Sigmoid colon (tissue), 7 donors: ENCODE data around the gene PIH1D2. TPM values are rescaled to one million over a fixed set of nuclear protein-coding genes. Genes with fewer than 3 reads are reported as not detected.

Experiments
- DNase-seq: peaks from one replicate; pipeline ENCODE4 v3.0.0-alpha.2; 2019
- H3K27ac ChIP-seq, 4 donors: fragments of 200-600 bp; sonication (generic); one replicate each; pipeline ENCODE4 v1.5.1; 2016 to 2019; ENCODE audit warnings: mild to moderate bottlenecking in 1 of 4
- H3K27me3 ChIP-seq, 3 donors: fragments of 200-600 bp; sonication (generic); one replicate each; pipeline ENCODE4 v1.5.1; 2019; ENCODE audit warnings: mild to moderate bottlenecking in 1 of 3
- H3K36me3 ChIP-seq, 4 donors: fragments of 200-600 bp; sonication (generic); one replicate each; pipeline ENCODE4 v1.5.1; 2016 to 2019
- H3K4me1 ChIP-seq, 4 donors: fragments of 200-600 bp; sonication (generic); one replicate each; pipeline ENCODE4 v1.5.1; 2017 to 2019
- H3K4me3 ChIP-seq, 4 donors: fragments of 200-600 bp; sonication (generic); one replicate each; pipeline ENCODE4 v1.5.1; 2017 to 2019; ENCODE audit warnings: mild to moderate bottlenecking in 2 of 4, moderate library complexity in 1 of 4
- H3K9me3 ChIP-seq, 4 donors: fragments of 200-600 bp in 3 of 4; sonication (generic) in 3 of 4; one replicate each; pipeline versions ENCODE4 v1.5.1 to v1.6.1; 2013 to 2019
- CTCF ChIP-seq, 4 experiments: fragments of 450-650 bp in 3 of 4; fragments of 200-600 bp in 1 of 4; IDR thresholded peaks; one replicate each; pipeline ENCODE4 v1.5.1; 2016 to 2019; ENCODE audit warnings: antibody characterized with exemption in 4 of 4, mild to moderate bottlenecking in 3 of 4, moderate library complexity in 2 of 4
- EP300 ChIP-seq, 4 donors: sonication (generic); formaldehyde crosslinking; IDR thresholded peaks; one replicate each; pipeline ENCODE4 v1.6.1; 2017; ENCODE audit warnings: antibody characterized with exemption in 4 of 4
- POLR2A ChIP-seq, 2 donors: fragments of 450-650 bp; IDR thresholded peaks; one replicate each; pipeline ENCODE4 v1.6.1; 2016; ENCODE audit warnings: antibody characterized with exemption in 2 of 2, mild to moderate bottlenecking in 2 of 2, moderate library complexity in 2 of 2
- POLR2AphosphoS5 ChIP-seq, 4 donors: sonication (generic); formaldehyde crosslinking; IDR thresholded peaks; one replicate each; pipeline ENCODE4 v1.6.1; 2017; ENCODE audit warnings: antibody characterized with exemption in 4 of 4
- WGBS, 2 donors: extraction: QIAGEN DNeasy Blood & Tissue Kit; methylation state at CpG; one replicate each; pipeline ENCODE4 v1.1.7; 2013; 5-methylcytosine and 5-hydroxymethylcytosine counted together
- intact Hi-C: fragments of 100-400 bp; cut with DNase I; formaldehyde crosslinking; loops from one replicate; pipeline ENCODE4 v1.15.1; 2023
- polyA plus RNA-seq, 3 donors: library from polyadenylated mRNA; stranded (reverse); fragments of 200-250 nt; gene quantifications; one replicate each; pipeline ENCODE4 v1.2.3, GENCODE V29; 2013
- total RNA-seq, 4 donors: library from RNA; depleted of rRNA; stranded (reverse); fragments of >200 nt; gene quantifications; one replicate each; pipeline ENCODE4 v1.1.0, GENCODE V29; 2016
- donor health status: healthy with polysubstance abuse.
- donor health status: Bipolar disorder and iron deficiency.
- donor health status: healthy.

Gene PIH1D2
- 1 to 10 TPM; 1.7 to 3.9 (median 2.8) TPM for total RNA-seq
- polyA plus RNA-seq: 1 to 10 TPM in 1 of 3 donors, under 1 TPM in 1, not detected in 1; 0.60 to 1.5 TPM

- TF ChIP-seq CTCF (IDR thresholded peaks at IDR 0.05): no peak
- TF ChIP-seq POLR2A (IDR thresholded peaks at IDR 0.05): no peak
- TF ChIP-seq POLR2AphosphoS5 (IDR thresholded peaks at IDR 0.05): peak in 3 of 4 donors; percentile 48 to 66 (median 63)
- no peak for TF ChIP-seq EP300 (IDR thresholded peaks at IDR 0.05)
- no peaks in the 10 kb centered on the region for H3K27me3 ChIP-seq
Observed at GRCh38 chr11:112073941-112074811, at the start of gene PIH1D2, which contains the start of gene NKAPD1. Gene PIH1D2 (minus strand): TSS chr11:112074017. CDS start chr11:112073174, 843 bp downstream. Gene NKAPD1 (plus strand): TSS chr11:112074299. CDS start chr11:112075575, 1,276 bp downstream.

GRCh38 chr11:112123129-112123528 lies 49.3 kb upstream of the PIH1D2 start:
- 74 to 82% methylated on average over 4 of the region's 4 CpGs for WGBS, 2 donors
- intact Hi-C loops: no loop called here

More at GRCh38 chr11:112073941-112074811, at the start of gene PIH1D2, which contains the start of gene NKAPD1:
- Histone ChIP-seq H3K36me3 (peaks cover 0 to 37% (median 9%) of the 10 kb centered on the region in 4 donors), H3K9me3 (no peaks in the 10 kb centered on the region), H3K27ac (peak within 1 kb of the TSS; percentile 86 to 88 (median 87)), H3K4me1 (peaks cover 0 to 22% (median 17%) of the 10 kb centered on the region in 4 donors), H3K4me3 (peak within 1 kb of the TSS; percentile 68 to 76 (median 72))
- WGBS, 2 donors: 0% methylated on average over 43 of the region's 43 CpGs
- peak; percentile 86 for DNase-seq
- intact Hi-C loops: no loop called here

GRCh38 chr11:112121981-112122615 lies 48.3 kb upstream of the PIH1D2 start:
- TF ChIP-seq EP300 (IDR thresholded peaks at IDR 0.05): no peak
- TF ChIP-seq POLR2A (IDR thresholded peaks at IDR 0.05): no peak
- no peak for TF ChIP-seq POLR2AphosphoS5 (IDR thresholded peaks at IDR 0.05)
- no peak for TF ChIP-seq CTCF (IDR thresholded peaks at IDR 0.05)
- Histone ChIP-seq H3K9me3 (no peaks in the 10 kb centered on the region), H3K36me3 (no peaks in the 10 kb centered on the region), H3K4me1 (peaks cover 0 to 7% (median 0%) of the 10 kb centered on the region in 4 donors), H3K27ac (no peak overlapping the region), H3K27me3 (no peaks in the 10 kb centered on the region), H3K4me3 (no peak overlapping the region)
- 94 to 96% methylated on average over 5 of the region's 5 CpGs for WGBS, 2 donors
- intact Hi-C loops: no loop called here
- DNase-seq: no peak

More at GRCh38 chr11:112123129-112123528, 49.3 kb upstream of the PIH1D2 start:
- no peak for TF ChIP-seq CTCF (IDR thresholded peaks at IDR 0.05)
- TF ChIP-seq EP300 (IDR thresholded peaks at IDR 0.05): no peak
- TF ChIP-seq POLR2AphosphoS5 (IDR thresholded peaks at IDR 0.05): no peak
- no peak for TF ChIP-seq POLR2A (IDR thresholded peaks at IDR 0.05)
- Histone ChIP-seq H3K9me3 (no peaks in the 10 kb centered on the region), H3K27ac (no peak overlapping the region), H3K4me3 (no peak overlapping the region), H3K27me3 (no peaks in the 10 kb centered on the region), H3K4me1 (peaks cover 0 to 7% (median under 1%) of the 10 kb centered on the region in 4 donors), H3K36me3 (no peaks in the 10 kb centered on the region)
- DNase-seq: no peak

GRCh38 chr11:112118176-112118575 lies 44.4 kb upstream of the PIH1D2 start:
- H3K27ac ChIP-seq: no peak overlapping the region
- TF ChIP-seq POLR2AphosphoS5 (IDR thresholded peaks at IDR 0.05): no peak
- no peak for TF ChIP-seq EP300 (IDR thresholded peaks at IDR 0.05)
- no peak for TF ChIP-seq CTCF (IDR thresholded peaks at IDR 0.05)
- no peak for TF ChIP-seq POLR2A (IDR thresholded peaks at IDR 0.05)
- no peaks in the 10 kb centered on the region for H3K36me3 ChIP-seq
- 80 to 89% methylated on average over 2 of the region's 2 CpGs for WGBS, 2 donors
- no peak overlapping the region for H3K4me3 ChIP-seq
- intact Hi-C loops: no loop called here
- DNase-seq: no peak
- H3K4me1 ChIP-seq: peaks cover 0 to 7% (median 0%) of the 10 kb centered on the region in 4 donors
- no peaks in the 10 kb centered on the region for H3K9me3 ChIP-seq
- no peaks in the 10 kb centered on the region for H3K27me3 ChIP-seq
